ENCODE data around the gene HUWE1.
"Not testable (repeated sequence)": the region's sequence is repeated elsewhere in the genome, so short reads cannot be mapped to it uniquely, and the experiment has no call there.

The HUWE1 gene, protein sequence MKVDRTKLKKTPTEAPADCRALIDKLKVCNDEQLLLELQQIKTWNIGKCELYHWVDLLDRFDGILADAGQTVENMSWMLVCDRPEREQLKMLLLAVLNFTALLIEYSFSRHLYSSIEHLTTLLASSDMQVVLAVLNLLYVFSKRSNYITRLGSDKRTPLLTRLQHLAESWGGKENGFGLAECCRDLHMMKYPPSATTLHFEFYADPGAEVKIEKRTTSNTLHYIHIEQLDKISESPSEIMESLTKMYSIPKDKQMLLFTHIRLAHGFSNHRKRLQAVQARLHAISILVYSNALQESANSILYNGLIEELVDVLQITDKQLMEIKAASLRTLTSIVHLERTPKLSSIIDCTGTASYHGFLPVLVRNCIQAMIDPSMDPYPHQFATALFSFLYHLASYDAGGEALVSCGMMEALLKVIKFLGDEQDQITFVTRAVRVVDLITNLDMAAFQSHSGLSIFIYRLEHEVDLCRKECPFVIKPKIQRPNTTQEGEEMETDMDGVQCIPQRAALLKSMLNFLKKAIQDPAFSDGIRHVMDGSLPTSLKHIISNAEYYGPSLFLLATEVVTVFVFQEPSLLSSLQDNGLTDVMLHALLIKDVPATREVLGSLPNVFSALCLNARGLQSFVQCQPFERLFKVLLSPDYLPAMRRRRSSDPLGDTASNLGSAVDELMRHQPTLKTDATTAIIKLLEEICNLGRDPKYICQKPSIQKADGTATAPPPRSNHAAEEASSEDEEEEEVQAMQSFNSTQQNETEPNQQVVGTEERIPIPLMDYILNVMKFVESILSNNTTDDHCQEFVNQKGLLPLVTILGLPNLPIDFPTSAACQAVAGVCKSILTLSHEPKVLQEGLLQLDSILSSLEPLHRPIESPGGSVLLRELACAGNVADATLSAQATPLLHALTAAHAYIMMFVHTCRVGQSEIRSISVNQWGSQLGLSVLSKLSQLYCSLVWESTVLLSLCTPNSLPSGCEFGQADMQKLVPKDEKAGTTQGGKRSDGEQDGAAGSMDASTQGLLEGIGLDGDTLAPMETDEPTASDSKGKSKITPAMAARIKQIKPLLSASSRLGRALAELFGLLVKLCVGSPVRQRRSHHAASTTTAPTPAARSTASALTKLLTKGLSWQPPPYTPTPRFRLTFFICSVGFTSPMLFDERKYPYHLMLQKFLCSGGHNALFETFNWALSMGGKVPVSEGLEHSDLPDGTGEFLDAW (N-terminal part only)

DNA sequence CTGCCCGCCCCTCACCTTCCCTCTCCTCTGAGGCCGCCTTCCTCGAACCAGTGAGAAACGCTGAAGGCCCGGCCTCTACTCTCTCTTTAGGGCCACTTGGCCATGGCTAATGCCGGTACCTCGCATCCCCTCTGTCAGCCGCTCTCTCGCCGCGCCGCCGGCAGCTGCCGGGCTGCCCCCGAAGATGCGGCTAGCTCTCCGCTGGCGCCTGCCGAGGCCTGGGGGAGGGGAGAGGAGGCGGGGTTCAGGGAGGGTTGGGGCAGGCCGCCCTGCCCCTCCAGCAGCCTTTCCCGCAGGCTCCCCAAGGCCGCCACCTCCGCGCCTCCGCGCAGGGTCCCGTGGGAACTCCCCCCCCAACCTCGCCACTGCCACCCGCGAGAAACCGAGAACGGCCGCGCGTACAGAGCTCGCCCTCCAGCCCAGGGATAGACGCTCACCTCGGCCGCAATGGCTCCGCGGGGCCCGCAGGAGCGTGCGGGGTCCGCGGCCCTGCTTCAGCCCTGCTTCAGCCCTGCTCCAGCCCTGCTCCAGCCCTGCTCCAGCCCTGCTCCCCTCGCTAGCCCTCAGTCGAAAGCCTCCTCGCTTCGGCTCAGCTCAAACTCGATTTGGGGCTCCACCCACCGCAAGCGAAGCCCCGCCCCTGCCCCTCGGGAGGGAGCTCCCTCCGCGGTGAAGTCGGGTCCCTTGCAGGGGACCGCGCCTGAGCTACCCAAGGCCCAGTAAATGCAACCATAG is at the start of gene HUWE1:
HUWE1 (minus strand) TSS at position 569 of the 735 bp plus-strand sequence. CDS start 32,612 bp downstream, outside the sequence.
- Histone ChIP-seq H3K9me3 (ENCODE audit: control insufficient read depth, low read length) (no peaks in the 10 kb centered on the region), H3K27me3 (replicated peaks; ENCODE audit: control insufficient read depth, insufficient read depth, low read length) (no peaks in the 10 kb centered on the region), H3K9ac (ENCODE audit: low read length) (peak within 1 kb of the TSS; percentile 95), H3K36me3 (ENCODE audit: control insufficient read depth, insufficient read depth, low read length, severe bottlenecking) (peaks cover 3% of the 10 kb centered on the region), H3K4me3 (ENCODE audit: low read length) (peak within 1 kb of the TSS; percentile 80), H3K4me1 (ENCODE audit: control insufficient read depth, insufficient read depth, low read length) (peaks cover 5% of the 10 kb centered on the region)
- DNase-seq (ENCODE audit: low read depth): peak; percentile 83

DNA sequence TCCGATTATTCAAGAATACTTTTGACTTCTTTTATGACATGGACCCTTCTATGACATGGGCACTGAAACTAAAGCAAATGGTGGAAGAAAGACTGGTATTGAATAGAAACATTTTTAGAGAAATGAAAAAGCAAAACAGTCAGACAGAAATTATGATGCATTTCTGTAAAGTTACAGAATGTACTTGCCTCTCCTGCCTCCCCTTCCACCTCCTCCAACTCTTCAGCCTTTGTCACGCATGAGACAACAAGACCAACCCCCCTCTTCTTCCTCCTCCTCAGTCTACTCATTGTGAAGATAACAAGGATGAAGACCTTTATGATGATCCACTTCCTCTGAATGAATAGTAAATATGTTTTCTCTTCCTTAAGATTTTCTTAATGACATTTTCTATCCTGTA is 46.3 kb upstream of the HUWE1 start:
- Histone ChIP-seq H3K36me3 (ENCODE audit: control insufficient read depth, insufficient read depth, low read length, severe bottlenecking) (no peaks in the 10 kb centered on the region), H3K4me3 (ENCODE audit: low read length) (no peak overlapping the region), H3K9ac (ENCODE audit: low read length) (no peak overlapping the region), H3K27me3 (replicated peaks; ENCODE audit: control insufficient read depth, insufficient read depth, low read length) (peaks cover 17% of the 10 kb centered on the region), H3K4me1 (ENCODE audit: control insufficient read depth, insufficient read depth, low read length) (no peaks in the 10 kb centered on the region), H3K9me3 (ENCODE audit: control insufficient read depth, low read length) (no peaks in the 10 kb centered on the region)
- DNase-seq (ENCODE audit: low read depth): no peak

GRCh38 chrX:53729751-53730150 is 43.2 kb upstream of the HUWE1 start:
- Histone ChIP-seq H3K4me3 (ENCODE audit: low read length) (no peak overlapping the region), H3K9ac (ENCODE audit: low read length) (no peak overlapping the region), H3K9me3 (ENCODE audit: control insufficient read depth, low read length) (no peaks in the 10 kb centered on the region), H3K4me1 (ENCODE audit: control insufficient read depth, insufficient read depth, low read length) (no peaks in the 10 kb centered on the region), H3K27me3 (replicated peaks; ENCODE audit: control insufficient read depth, insufficient read depth, low read length) (peaks cover 6% of the 10 kb centered on the region), H3K36me3 (ENCODE audit: control insufficient read depth, insufficient read depth, low read length, severe bottlenecking) (no peaks in the 10 kb centered on the region)
- peak; percentile 12 for DNase-seq (ENCODE audit: low read depth)

DNA sequence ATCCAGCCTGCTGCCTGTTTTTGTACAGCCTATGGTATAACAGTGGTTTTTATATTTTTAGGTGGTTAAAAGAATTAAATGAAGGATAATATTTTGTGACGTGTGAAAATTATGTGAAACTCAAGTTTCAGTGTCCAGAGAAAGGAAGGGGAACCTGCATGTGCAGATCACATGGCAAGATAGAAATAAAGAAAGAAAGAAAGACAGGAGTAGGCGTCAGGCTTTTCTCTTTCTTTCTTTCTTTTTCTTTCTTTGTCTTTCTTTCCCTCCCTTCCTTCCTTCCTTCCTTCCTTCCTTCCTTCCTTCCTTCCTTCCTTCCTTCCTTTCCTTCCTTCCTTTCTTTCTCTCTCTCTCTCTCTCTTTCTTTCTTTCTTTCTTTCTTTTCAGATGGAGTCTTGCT is 42.0 kb upstream of the HUWE1 start:
- Histone ChIP-seq H3K9me3 (ENCODE audit: control insufficient read depth, low read length) (no peaks in the 10 kb centered on the region), H3K36me3 (ENCODE audit: control insufficient read depth, insufficient read depth, low read length, severe bottlenecking) (no peaks in the 10 kb centered on the region), H3K9ac (ENCODE audit: low read length) (no peak overlapping the region), H3K27me3 (replicated peaks; ENCODE audit: control insufficient read depth, insufficient read depth, low read length) (no peaks in the 10 kb centered on the region), H3K4me3 (ENCODE audit: low read length) (no peak overlapping the region), H3K4me1 (ENCODE audit: control insufficient read depth, insufficient read depth, low read length) (no peaks in the 10 kb centered on the region)
- no peak for DNase-seq (ENCODE audit: low read depth)

- no peak overlapping the region for H3K9ac ChIP-seq (ENCODE audit: low read length)
- H3K27me3 ChIP-seq (replicated peaks; ENCODE audit: control insufficient read depth, insufficient read depth, low read length): no peaks in the 10 kb centered on the region
- no peaks in the 10 kb centered on the region for H3K4me1 ChIP-seq (ENCODE audit: control insufficient read depth, insufficient read depth, low read length)
- no peak overlapping the region for H3K4me3 ChIP-seq (ENCODE audit: low read length)
- no peaks in the 10 kb centered on the region for H3K36me3 ChIP-seq (ENCODE audit: control insufficient read depth, insufficient read depth, low read length, severe bottlenecking)
- no peak for DNase-seq (ENCODE audit: low read depth)
- no peaks in the 10 kb centered on the region for H3K9me3 ChIP-seq (ENCODE audit: control insufficient read depth, low read length)
Measured at GRCh38 chrX:53724872-53725271, 38.4 kb upstream of the HUWE1 start.

- no peak overlapping the region for H3K4me3 ChIP-seq (ENCODE audit: low read length)
- H3K9me3 ChIP-seq (ENCODE audit: control insufficient read depth, low read length): no peaks in the 10 kb centered on the region
- no peaks in the 10 kb centered on the region for H3K36me3 ChIP-seq (ENCODE audit: control insufficient read depth, insufficient read depth, low read length, severe bottlenecking)
- DNase-seq (ENCODE audit: low read depth): no peak
- no peak overlapping the region for H3K9ac ChIP-seq (ENCODE audit: low read length)
- no peaks in the 10 kb centered on the region for H3K27me3 ChIP-seq (replicated peaks; ENCODE audit: control insufficient read depth, insufficient read depth, low read length)
- no peaks in the 10 kb centered on the region for H3K4me1 ChIP-seq (ENCODE audit: control insufficient read depth, insufficient read depth, low read length)
Measured at GRCh38 chrX:53723381-53723780, 36.9 kb upstream of the HUWE1 start.

DNA sequence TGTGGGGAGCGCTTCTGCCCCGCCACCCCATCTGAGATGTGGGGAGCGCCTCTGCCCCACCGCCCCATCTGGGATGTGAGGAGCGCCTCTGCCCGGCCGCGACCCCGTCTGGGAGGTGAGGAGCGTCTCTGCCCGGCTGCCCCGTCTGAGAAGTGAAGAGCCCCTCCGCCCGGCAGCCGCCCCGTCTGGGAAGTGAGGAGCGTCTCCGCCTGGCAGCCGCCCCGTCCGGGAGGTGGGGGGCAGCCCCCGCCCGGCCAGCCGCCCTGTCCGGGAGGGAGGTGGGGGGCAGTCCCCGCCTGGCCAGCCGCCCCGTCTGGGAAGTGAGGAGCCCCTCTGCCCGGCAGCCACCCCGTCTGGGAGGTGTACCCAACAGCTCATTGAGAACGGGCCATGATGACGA is 35.1 kb upstream of the HUWE1 start:
- not testable (repeated sequence) for H3K4me1 ChIP-seq (ENCODE audit: control insufficient read depth, insufficient read depth, low read length); H3K9me3 ChIP-seq (ENCODE audit: control insufficient read depth, low read length); H3K4me3 ChIP-seq (ENCODE audit: low read length); H3K36me3 ChIP-seq (ENCODE audit: control insufficient read depth, insufficient read depth, low read length, severe bottlenecking); H3K27me3 ChIP-seq (replicated peaks; ENCODE audit: control insufficient read depth, insufficient read depth, low read length); H3K9ac ChIP-seq (ENCODE audit: low read length); DNase-seq (ENCODE audit: low read depth)

GRCh38 chrX:53719666-53720065 is 33.1 kb upstream of the HUWE1 start:
- not testable (repeated sequence) for H3K4me3 ChIP-seq (ENCODE audit: low read length); DNase-seq (ENCODE audit: low read depth); H3K9me3 ChIP-seq (ENCODE audit: control insufficient read depth, low read length); H3K27me3 ChIP-seq (replicated peaks; ENCODE audit: control insufficient read depth, insufficient read depth, low read length); H3K4me1 ChIP-seq (ENCODE audit: control insufficient read depth, insufficient read depth, low read length); H3K9ac ChIP-seq (ENCODE audit: low read length); H3K36me3 ChIP-seq (ENCODE audit: control insufficient read depth, insufficient read depth, low read length, severe bottlenecking)

GRCh38 chrX:53718073-53718472 is 31.6 kb upstream of the HUWE1 start:
- DNase-seq (ENCODE audit: low read depth): no peak
- Histone ChIP-seq H3K9me3 (ENCODE audit: control insufficient read depth, low read length) (no peaks in the 10 kb centered on the region), H3K9ac (ENCODE audit: low read length) (no peak overlapping the region), H3K36me3 (ENCODE audit: control insufficient read depth, insufficient read depth, low read length, severe bottlenecking) (no peaks in the 10 kb centered on the region), H3K4me1 (ENCODE audit: control insufficient read depth, insufficient read depth, low read length) (peaks cover 14% of the 10 kb centered on the region), H3K27me3 (replicated peaks; ENCODE audit: control insufficient read depth, insufficient read depth, low read length) (no peaks in the 10 kb centered on the region), H3K4me3 (ENCODE audit: low read length) (no peak overlapping the region)

- no peaks in the 10 kb centered on the region for H3K36me3 ChIP-seq (ENCODE audit: control insufficient read depth, insufficient read depth, low read length, severe bottlenecking)
- no peak overlapping the region for H3K4me3 ChIP-seq (ENCODE audit: low read length)
- H3K9ac ChIP-seq (ENCODE audit: low read length): no peak overlapping the region
- DNase-seq (ENCODE audit: low read depth): no peak
- no peaks in the 10 kb centered on the region for H3K27me3 ChIP-seq (replicated peaks; ENCODE audit: control insufficient read depth, insufficient read depth, low read length)
- H3K9me3 ChIP-seq (ENCODE audit: control insufficient read depth, low read length): no peaks in the 10 kb centered on the region
- H3K4me1 ChIP-seq (ENCODE audit: control insufficient read depth, insufficient read depth, low read length): peaks cover 14% of the 10 kb centered on the region
Measured at GRCh38 chrX:53717205-53717604, 30.7 kb upstream of the HUWE1 start.

Data from adipocyte (in vitro differentiated cells).